NCI-H774 (cell line): ENCODE results near the gene THAP11.
"Not testable (repeated sequence)": the region's sequence is repeated elsewhere in the genome, so short reads cannot be mapped to it uniquely, and the experiment has no call there.

ENCODE experiments used
- DNase-seq: peaks from one replicate; lab custom pipeline; 2025; lab: John Stamatoyannopoulos, UW

THAP11 gene

GRCh38 chr16:67837190-67837589 is 4.9 kb upstream of the THAP11 start:
- not testable (repeated sequence) for DNase-seq

GRCh38 chr16:67837811-67838210 is 4.3 kb upstream of the THAP11 start:
- DNase-seq = no peak

- DNase-seq = no peak
Measured at GRCh38 chr16:67841198-67841815, 813 bp upstream of the THAP11 start.

GRCh38 chr16:67842509-67843342 is 606 bp downstream of the THAP11 start:
- no peak for DNase-seq

GRCh38 chr16:67843343-67843765 is 1.2 kb downstream of the THAP11 start:
- no peak for DNase-seq

GRCh38 chr16:67844497-67844896 is 2.4 kb downstream of the THAP11 start:
- no peak for DNase-seq

- DNase-seq = no peak
Measured at GRCh38 chr16:67845291-67846062, 3.4 kb downstream of the THAP11 start.

GRCh38 chr16:67846063-67846319 is 3.9 kb downstream of the THAP11 start:
- no peak for DNase-seq

- peak; percentile 78 for DNase-seq
Measured at GRCh38 chr16:67846320-67847063, 4.4 kb downstream of the THAP11 start, which contains the start of gene NUTF2. TSS of gene NUTF2 (plus strand) at chr16:67846933. CDS start at chr16:67865131, 18,198 bp downstream.

GRCh38 chr16:67847064-67847861 is 5.1 kb downstream of the THAP11 start, which contains the start of gene CENPT:
TSS of gene CENPT (minus strand) at chr16:67847693. CDS start at chr16:67833859, 13,834 bp downstream.
- no peak for DNase-seq

GRCh38 chr16:67848118-67848517 is 6.0 kb downstream of the THAP11 start:
- no peak for DNase-seq

GRCh38 chr16:67853670-67854069 is 11.6 kb downstream of the THAP11 start:
- no peak for DNase-seq

- DNase-seq = no peak
Measured at GRCh38 chr16:67855789-67856188, 13.7 kb downstream of the THAP11 start.

GRCh38 chr16:67856927-67857546 is 14.9 kb downstream of the THAP11 start:
- no peak for DNase-seq

- DNase-seq = peak; percentile 70
Measured at GRCh38 chr16:67857547-67858233, 15.6 kb downstream of the THAP11 start.

GRCh38 chr16:67858500-67858899 is 16.4 kb downstream of the THAP11 start:
- DNase-seq = no peak

GRCh38 chr16:67860589-67861398 is 18.7 kb downstream of the THAP11 start:
- no peak for DNase-seq

- no peak for DNase-seq
Measured at GRCh38 chr16:67861877-67862276, 19.8 kb downstream of the THAP11 start.
